ENCODE results near the gene TBC1D14.

DNA sequence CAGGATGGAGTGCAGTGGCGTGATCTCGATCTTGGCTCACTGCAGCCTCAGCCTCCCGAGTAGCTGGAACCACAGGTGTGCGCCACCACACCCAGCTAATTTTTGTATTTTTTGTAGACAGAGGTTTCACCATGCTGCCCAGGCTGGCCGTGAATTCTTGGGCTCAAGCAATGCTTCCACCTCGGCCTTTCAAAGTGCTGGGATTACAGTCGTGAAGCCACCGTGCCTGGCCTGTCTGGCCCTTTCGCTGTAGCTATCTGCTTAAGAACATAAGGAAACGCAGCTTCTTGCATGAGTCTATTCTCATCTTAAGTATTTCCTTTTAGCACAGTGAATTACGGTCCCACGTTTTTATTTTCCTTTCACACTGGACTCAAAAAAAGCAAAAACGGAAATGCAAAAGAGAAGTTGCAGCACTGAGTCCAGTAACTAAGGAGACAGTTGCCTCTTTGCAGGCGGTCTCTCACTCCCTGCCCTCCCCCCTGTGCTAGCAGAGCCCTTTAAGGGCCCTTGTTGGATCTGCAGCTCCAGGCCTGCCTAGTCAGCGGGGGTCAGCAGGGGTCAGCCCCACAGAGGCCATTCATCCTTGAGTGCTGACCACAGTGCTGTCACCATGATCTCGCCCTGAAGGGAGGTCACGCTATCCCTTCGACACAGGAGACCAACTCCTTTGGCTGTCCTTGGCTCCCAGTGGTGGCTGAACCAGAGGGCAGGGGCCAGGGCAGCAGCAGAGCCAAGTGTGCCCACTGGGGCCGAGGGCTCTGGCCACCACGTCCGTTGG is 21.8 kb upstream of the TBC1D14 start:
- TF ChIP-seq, protein P1, sequence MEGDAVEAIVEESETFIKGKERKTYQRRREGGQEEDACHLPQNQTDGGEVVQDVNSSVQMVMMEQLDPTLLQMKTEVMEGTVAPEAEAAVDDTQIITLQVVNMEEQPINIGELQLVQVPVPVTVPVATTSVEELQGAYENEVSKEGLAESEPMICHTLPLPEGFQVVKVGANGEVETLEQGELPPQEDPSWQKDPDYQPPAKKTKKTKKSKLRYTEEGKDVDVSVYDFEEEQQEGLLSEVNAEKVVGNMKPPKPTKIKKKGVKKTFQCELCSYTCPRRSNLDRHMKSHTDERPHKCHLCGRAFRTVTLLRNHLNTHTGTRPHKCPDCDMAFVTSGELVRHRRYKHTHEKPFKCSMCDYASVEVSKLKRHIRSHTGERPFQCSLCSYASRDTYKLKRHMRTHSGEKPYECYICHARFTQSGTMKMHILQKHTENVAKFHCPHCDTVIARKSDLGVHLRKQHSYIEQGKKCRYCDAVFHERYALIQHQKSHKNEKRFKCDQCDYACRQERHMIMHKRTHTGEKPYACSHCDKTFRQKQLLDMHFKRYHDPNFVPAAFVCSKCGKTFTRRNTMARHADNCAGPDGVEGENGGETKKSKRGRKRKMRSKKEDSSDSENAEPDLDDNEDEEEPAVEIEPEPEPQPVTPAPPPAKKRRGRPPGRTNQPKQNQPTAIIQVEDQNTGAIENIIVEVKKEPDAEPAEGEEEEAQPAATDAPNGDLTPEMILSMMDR (IDR thresholded peaks at IDR 0.05): no peak
- TF ChIP-seq POLR2A (IDR thresholded peaks at IDR 0.05): no peak

All from right lobe of liver (tissue), 4 donors.